Measurements from ENCODE around the gene RGS19.

GRCh38 chr20:64058536-64058935, 20.8 kb downstream of the RGS19 start:
- TF ChIP-seq CTCF (conservative IDR thresholded peaks at IDR 0.05; ENCODE audit: low read depth, low read length) (no peak), EZH2 (IDR thresholded peaks at IDR 0.05; ENCODE audit: low read length, unreplicated experiment) (no peak)

Data from PC-3 (cell line).